Measurements from ENCODE around the gene BMP2K.
A peak's percentile ranks its signal among the peaks of the same experiment; 100 is the strongest.

BMP2K gene

DNA sequence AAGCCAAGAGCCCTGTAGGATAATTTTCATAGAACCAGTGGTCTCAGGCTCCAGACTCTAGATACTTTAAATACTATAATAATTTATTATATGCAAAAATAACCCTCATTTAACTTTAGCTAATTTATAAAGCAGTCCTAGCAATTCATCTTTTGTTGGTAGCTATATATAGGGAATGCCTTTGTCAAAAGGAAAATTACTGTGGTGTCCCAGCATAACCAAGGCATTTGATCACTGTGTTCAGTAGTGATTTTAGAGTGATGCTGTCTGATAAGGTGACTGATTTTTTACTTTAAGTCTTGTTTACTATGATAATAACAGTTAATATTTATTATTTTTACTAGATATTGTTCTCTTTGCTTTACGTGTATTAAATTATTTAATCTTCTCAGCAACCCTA lies 101.9 kb downstream of the BMP2K start:
- DNase-seq (ENCODE audit: low read depth, low spot score): no peak
- TF ChIP-seq, protein P1, sequence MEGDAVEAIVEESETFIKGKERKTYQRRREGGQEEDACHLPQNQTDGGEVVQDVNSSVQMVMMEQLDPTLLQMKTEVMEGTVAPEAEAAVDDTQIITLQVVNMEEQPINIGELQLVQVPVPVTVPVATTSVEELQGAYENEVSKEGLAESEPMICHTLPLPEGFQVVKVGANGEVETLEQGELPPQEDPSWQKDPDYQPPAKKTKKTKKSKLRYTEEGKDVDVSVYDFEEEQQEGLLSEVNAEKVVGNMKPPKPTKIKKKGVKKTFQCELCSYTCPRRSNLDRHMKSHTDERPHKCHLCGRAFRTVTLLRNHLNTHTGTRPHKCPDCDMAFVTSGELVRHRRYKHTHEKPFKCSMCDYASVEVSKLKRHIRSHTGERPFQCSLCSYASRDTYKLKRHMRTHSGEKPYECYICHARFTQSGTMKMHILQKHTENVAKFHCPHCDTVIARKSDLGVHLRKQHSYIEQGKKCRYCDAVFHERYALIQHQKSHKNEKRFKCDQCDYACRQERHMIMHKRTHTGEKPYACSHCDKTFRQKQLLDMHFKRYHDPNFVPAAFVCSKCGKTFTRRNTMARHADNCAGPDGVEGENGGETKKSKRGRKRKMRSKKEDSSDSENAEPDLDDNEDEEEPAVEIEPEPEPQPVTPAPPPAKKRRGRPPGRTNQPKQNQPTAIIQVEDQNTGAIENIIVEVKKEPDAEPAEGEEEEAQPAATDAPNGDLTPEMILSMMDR (IDR thresholded peaks at IDR 0.05; ENCODE audit: insufficient read depth, low read length, missing control alignments): no peak
- no peak overlapping the region for H3K4me3 ChIP-seq (ENCODE audit: low read depth, low read length)
- ChIA-PET CTCF (no interaction called here), POLR2A (no interaction called here)

DNA sequence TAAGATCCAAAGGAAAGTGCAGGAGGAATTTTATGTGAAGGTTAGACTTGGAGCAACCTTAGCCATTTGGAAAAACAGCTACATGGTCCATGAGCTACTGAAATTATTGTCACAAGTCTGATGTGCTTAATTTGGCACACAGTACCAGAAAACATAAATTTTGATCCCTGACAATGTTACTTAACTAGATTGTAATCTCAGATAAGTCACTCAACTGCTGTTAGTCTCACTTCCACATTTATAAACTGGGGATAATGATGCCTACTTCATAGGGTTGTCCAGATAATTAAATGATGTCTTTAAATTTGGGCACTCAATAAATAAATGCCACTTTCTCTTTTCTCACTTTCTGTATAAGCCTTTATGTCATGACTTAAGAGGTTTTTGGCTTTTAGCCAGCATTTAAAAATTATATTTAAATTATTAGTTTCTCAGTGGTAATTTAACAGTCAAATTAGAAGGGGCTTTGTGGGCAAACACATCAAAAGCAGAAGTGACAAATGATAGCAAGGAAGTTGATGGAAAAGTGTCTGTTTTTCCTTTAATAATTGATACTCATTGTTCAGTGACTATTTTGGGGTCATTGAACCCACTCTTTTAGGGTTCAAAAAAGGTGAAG lies 104.8 kb downstream of the BMP2K start:
- no peak for DNase-seq (ENCODE audit: low read depth, low spot score)
- TF ChIP-seq, protein P1 (IDR thresholded peaks at IDR 0.05; ENCODE audit: insufficient read depth, low read length, missing control alignments): no peak
- H3K4me3 ChIP-seq (ENCODE audit: low read depth, low read length): no peak overlapping the region
- ChIA-PET CTCF (interaction anchor here (0.6 kb wide), 1 partner anchor 62 kb away, joined by 3 read pairs; no protein-coding TSS in a partner anchor), POLR2A (no interaction called here)

DNA sequence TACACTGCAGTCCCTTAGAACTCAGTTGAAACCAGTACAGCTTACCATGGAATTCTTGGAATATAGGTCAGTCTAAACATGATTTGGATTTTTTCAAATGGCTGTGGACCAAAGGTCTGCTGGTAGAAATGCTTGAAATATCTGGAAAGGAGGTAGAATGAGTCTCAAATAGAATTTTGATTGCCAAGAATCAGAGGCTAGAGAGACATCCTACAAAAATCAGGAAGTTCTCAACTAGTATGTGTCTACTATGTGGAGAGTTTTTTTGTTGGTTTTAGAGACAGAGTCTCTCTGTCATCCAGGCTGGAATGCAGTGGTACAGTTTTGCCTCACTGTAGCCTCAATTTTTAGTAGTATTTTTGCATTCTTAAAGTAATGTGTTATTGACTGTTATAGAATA lies 109.4 kb downstream of the BMP2K start:
- CTCF ChIA-PET: no interaction called here
- POLR2A ChIA-PET: no interaction called here
- TF ChIP-seq, protein P1 (IDR thresholded peaks at IDR 0.05; ENCODE audit: insufficient read depth, low read length, missing control alignments): no peak

DNA sequence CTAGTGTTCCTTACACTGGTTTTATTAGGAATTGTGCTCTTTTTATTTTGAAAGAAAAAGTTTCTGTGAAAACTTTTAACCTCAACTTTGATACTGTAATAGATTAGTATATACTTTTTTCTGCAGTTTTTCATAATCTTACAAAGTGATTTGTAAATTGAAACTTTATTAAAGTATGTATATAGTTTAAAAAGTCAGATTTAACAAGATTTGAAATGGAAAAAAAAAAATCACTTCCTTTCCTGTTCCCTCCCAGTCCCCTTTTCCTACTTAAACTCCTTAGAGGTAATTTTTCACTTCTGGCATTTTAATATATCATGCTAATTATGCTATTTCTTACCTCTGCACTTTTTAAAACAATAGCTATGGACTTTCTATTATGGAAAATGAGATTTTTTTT lies 113.8 kb downstream of the BMP2K start:
- POLR2A ChIA-PET: no interaction called here
- CTCF ChIA-PET: interaction anchor here (0.9 kb wide), 1 partner anchor 20 kb away, joined by 3 read pairs; no protein-coding TSS in a partner anchor
- no peak overlapping the region for H3K4me3 ChIP-seq (ENCODE audit: low read depth, low read length)
- DNase-seq (ENCODE audit: low read depth, low spot score): no peak
- TF ChIP-seq, protein P1 (IDR thresholded peaks at IDR 0.05; ENCODE audit: insufficient read depth, low read length, missing control alignments): no peak

More for the DNA sequence above, 109.4 kb downstream of the BMP2K start:
- H3K4me3 ChIP-seq (ENCODE audit: low read depth, low read length): no peak overlapping the region
- peak; percentile 57 for DNase-seq (ENCODE audit: low read depth, low spot score)

DNA sequence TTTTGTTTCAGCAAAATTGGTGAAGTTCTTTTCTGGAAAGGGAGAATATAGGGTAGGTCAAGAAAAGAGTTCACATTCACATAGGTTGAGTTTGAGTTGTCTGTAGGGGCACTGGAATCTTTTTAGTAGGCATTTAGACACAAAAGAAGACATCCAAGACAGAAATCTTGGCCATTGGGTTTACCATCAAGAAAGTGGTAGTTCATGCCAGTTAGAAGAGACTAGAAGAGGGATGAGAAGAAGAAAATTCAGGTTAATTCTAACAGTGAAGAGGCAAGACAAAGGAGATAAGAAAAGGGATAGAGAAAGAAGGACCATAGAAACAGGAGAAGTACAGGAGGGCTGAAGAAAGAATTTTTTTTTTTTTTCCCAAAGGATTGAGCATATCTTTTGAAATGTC lies 123.2 kb downstream of the BMP2K start:
- CTCF ChIA-PET: no interaction called here
- TF ChIP-seq, protein P1 (IDR thresholded peaks at IDR 0.05; ENCODE audit: insufficient read depth, low read length, missing control alignments): no peak

GRCh38 chr4:78901882-78902281 lies 125.7 kb downstream of the BMP2K start:
- no peak overlapping the region for H3K4me3 ChIP-seq (ENCODE audit: low read depth, low read length)
- ChIA-PET POLR2A (no interaction called here), CTCF (no interaction called here)
- DNase-seq (ENCODE audit: low read depth, low spot score): no peak
- TF ChIP-seq, protein P1 (IDR thresholded peaks at IDR 0.05; ENCODE audit: insufficient read depth, low read length, missing control alignments): no peak

More for the DNA sequence above, 123.2 kb downstream of the BMP2K start:
- H3K4me3 ChIP-seq (ENCODE audit: low read depth, low read length): no peak overlapping the region
- POLR2A ChIA-PET: no interaction called here
- no peak for DNase-seq (ENCODE audit: low read depth, low spot score)

Measured in AG04449 (cell line).